IPS-18c (cell line): ENCODE data around the gene ZNF546.

Experiments used
- H3K4me3 ChIP-seq: 2 replicates; pipeline ENCODE4 v1.7.0; 2013; ENCODE audit warnings: low read depth, mild to moderate bottlenecking, low read length, moderate library complexity; ENCODE audit not compliant: insufficient read depth
- H3K9me3 ChIP-seq: one replicate; pipeline ENCODE4 v1.6.1; 2013; ENCODE audit warnings: mild to moderate bottlenecking, low read length, moderate library complexity; ENCODE audit not compliant: control insufficient read depth, insufficient read depth

Gene ZNF546

GRCh38 chr19:39971380-39972035 lies 25.4 kb upstream of the ZNF546 start:
- H3K9me3 ChIP-seq: no peaks in the 10 kb centered on the region
- H3K4me3 ChIP-seq: peak overlapping the region; percentile 74

- Histone ChIP-seq H3K4me3 (no peak overlapping the region), H3K9me3 (no peaks in the 10 kb centered on the region)
Observed at GRCh38 chr19:39974377-39975155, 22.3 kb upstream of the ZNF546 start.

- H3K4me3 ChIP-seq: no peak overlapping the region
Observed at GRCh38 chr19:39982883-39983282, 14.0 kb upstream of the ZNF546 start.

GRCh38 chr19:39983695-39984300 lies 13.1 kb upstream of the ZNF546 start:
- Histone ChIP-seq H3K4me3 (no peak overlapping the region), H3K9me3 (no peaks in the 10 kb centered on the region)

More at GRCh38 chr19:39982883-39983282, 14.0 kb upstream of the ZNF546 start:
- H3K9me3 ChIP-seq: no peaks in the 10 kb centered on the region

- H3K9me3 ChIP-seq: no peaks in the 10 kb centered on the region
- no peak overlapping the region for H3K4me3 ChIP-seq
Observed at GRCh38 chr19:39986643-39987042, 10.2 kb upstream of the ZNF546 start.

GRCh38 chr19:39987167-39987566 lies 9.7 kb upstream of the ZNF546 start:
- no peak overlapping the region for H3K4me3 ChIP-seq
- no peaks in the 10 kb centered on the region for H3K9me3 ChIP-seq

- Histone ChIP-seq H3K4me3 (no peak overlapping the region), H3K9me3 (no peaks in the 10 kb centered on the region)
Observed at GRCh38 chr19:39987596-39987995, 9.3 kb upstream of the ZNF546 start.

- no peak overlapping the region for H3K4me3 ChIP-seq
- H3K9me3 ChIP-seq: no peaks in the 10 kb centered on the region
Observed at GRCh38 chr19:39993605-39994004, 3.3 kb upstream of the ZNF546 start.

GRCh38 chr19:39994361-39994760 lies 2.5 kb upstream of the ZNF546 start:
- H3K4me3 ChIP-seq: no peak overlapping the region

GRCh38 chr19:39995794-39996193 lies 1.1 kb upstream of the ZNF546 start:
- Histone ChIP-seq H3K4me3 (peak overlapping the region; percentile 89; the same call in 1 of the 2 replicates), H3K9me3 (no peaks in the 10 kb centered on the region)

More at GRCh38 chr19:39994361-39994760, 2.5 kb upstream of the ZNF546 start:
- no peaks in the 10 kb centered on the region for H3K9me3 ChIP-seq

GRCh38 chr19:39996218-39996810 lies 546 bp upstream of the ZNF546 start:
- no peaks in the 10 kb centered on the region for H3K9me3 ChIP-seq
- H3K4me3 ChIP-seq: peak overlapping the region; percentile 89

- H3K9me3 ChIP-seq: no peaks in the 10 kb centered on the region
- peak overlapping the region; percentile 89 for H3K4me3 ChIP-seq
Observed at GRCh38 chr19:39997638-39998216, 867 bp downstream of the ZNF546 start.

GRCh38 chr19:39998501-39998900 lies 1.6 kb downstream of the ZNF546 start:
- H3K9me3 ChIP-seq: no peaks in the 10 kb centered on the region
- no peak overlapping the region for H3K4me3 ChIP-seq

GRCh38 chr19:40005691-40006272 lies 8.9 kb downstream of the ZNF546 start:
- H3K4me3 ChIP-seq: no peak overlapping the region
- H3K9me3 ChIP-seq: no peaks in the 10 kb centered on the region

- no peaks in the 10 kb centered on the region for H3K9me3 ChIP-seq
- no peak overlapping the region for H3K4me3 ChIP-seq
Observed at GRCh38 chr19:40006273-40006691, 9.4 kb downstream of the ZNF546 start.

- Histone ChIP-seq H3K9me3 (peaks cover 3% of the 10 kb centered on the region), H3K4me3 (no peak overlapping the region)
Observed at GRCh38 chr19:40009674-40010073, 12.8 kb downstream of the ZNF546 start.

- no peak overlapping the region; the same call in 1 of the 2 replicates for H3K4me3 ChIP-seq
- H3K9me3 ChIP-seq: peaks cover 3% of the 10 kb centered on the region
Observed at GRCh38 chr19:40013991-40014390, 17.1 kb downstream of the ZNF546 start.
